T-helper 17 cell (primary cell): ENCODE data around the gene CFAP157. TPM values are rescaled to one million over a fixed set of nuclear protein-coding genes. Genes with fewer than 3 reads are reported as not detected.

Experiments
- ATAC-seq: fragments of 150-1000 bp; cut with Tn5 transposase; 2 replicates; pipeline ENCODE4 v1.10.0; 2021; ENCODE audit warnings: mild to moderate bottlenecking, moderate library complexity
- DNase-seq, 3 donors: peaks; one replicate each; pipeline versions ENCODE4 v3.0.0 to v3.0.0-alpha.2; 2020 to 2021
- H3K9me3 ChIP-seq: one replicate; pipeline ENCODE4 v1.7.0; 2013; ENCODE audit warnings: low read length, mild to moderate bottlenecking; ENCODE audit not compliant: control insufficient read depth, poor library complexity, severe bottlenecking
- H3K27ac Mint-ChIP-seq: one replicate; pipeline ENCODE4 v1.8.0; 2022; ENCODE audit warnings: mild to moderate bottlenecking, moderate library complexity, mixed read lengths
- H3K27me3 Mint-ChIP-seq: one replicate; pipeline ENCODE4 v1.8.0; 2022; ENCODE audit warnings: mixed read lengths
- H3K36me3 Mint-ChIP-seq: one replicate; pipeline ENCODE4 v1.8.0; 2022; ENCODE audit warnings: low read depth, mixed read lengths
- H3K4me1 Mint-ChIP-seq: one replicate; pipeline ENCODE4 v1.8.0; 2022; ENCODE audit warnings: mild to moderate bottlenecking, mixed read lengths
- H3K4me3 Mint-ChIP-seq: one replicate; pipeline ENCODE4 v1.8.0; 2022; ENCODE audit warnings: mild to moderate bottlenecking, moderate library complexity, mixed read lengths
- total RNA-seq, 4 donors: library from RNA in 2 of 4; stranded (reverse) in 2 of 4; gene quantifications; one replicate each; pipeline ENCODE4 v1.2.3 and lab custom pipeline; 2022 to 2026

Gene CFAP157
- total RNA-seq, 2 donors from 2014 or later = 0.27 TPM; not detected in 1

- no peaks in the 10 kb centered on the region for H3K9me3 ChIP-seq
- H3K36me3 Mint-ChIP-seq = peaks cover 3% of the 10 kb centered on the region
- ATAC-seq (no peak), DNase-seq (no peak)
- no peaks in the 10 kb centered on the region for H3K27me3 Mint-ChIP-seq
- H3K27ac Mint-ChIP-seq = no peak overlapping the region
- H3K4me1 Mint-ChIP-seq = peaks cover 17% of the 10 kb centered on the region
- peak overlapping the region; percentile 84 for H3K4me3 Mint-ChIP-seq
Observed at GRCh38 chr9:127714020-127714750, 7.4 kb downstream of the CFAP157 start.

DNA sequence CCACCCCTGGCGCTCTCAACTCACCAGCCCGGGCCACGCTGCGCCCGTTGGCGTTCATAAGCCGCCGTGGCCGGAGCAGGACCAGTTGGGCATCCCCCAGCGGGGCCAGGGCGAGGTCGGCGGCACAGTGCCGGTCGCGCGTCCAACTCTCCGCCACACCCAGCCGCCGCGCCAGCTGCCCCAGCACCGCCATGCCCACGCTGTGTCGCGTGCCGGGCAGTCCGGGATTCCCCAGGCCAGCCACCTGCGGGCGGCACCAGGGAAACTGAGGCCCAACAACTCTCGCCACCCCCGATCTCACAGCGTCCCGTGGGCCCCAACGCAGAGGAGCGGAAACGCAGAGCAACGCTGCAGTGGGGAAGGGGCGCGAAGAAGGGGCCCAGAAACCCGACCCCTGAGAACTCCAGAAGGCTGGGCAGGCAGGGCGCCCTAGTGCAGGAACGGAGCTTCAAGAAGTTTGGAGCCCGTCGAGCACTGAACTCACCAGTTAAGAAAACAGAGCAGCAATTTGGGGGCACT lies 8.2 kb downstream of the CFAP157 start:
- no peaks in the 10 kb centered on the region for H3K27me3 Mint-ChIP-seq
- H3K27ac Mint-ChIP-seq = peak overlapping the region; percentile 98
- no peak for DNase-seq
- H3K4me3 Mint-ChIP-seq = peak overlapping the region; percentile 99
- peak; percentile 4 for ATAC-seq
- no peaks in the 10 kb centered on the region for H3K9me3 ChIP-seq
- peaks cover 3% of the 10 kb centered on the region for H3K36me3 Mint-ChIP-seq
- H3K4me1 Mint-ChIP-seq = peaks cover 25% of the 10 kb centered on the region

GRCh38 chr9:127715470-127716337 lies 8.9 kb downstream of the CFAP157 start, which contains the start of the genes PTRH1 and TTC16:
Gene PTRH1 (minus strand): TSS chr9:127715663. CDS start chr9:127715639, 24 bp downstream.
Gene TTC16 (plus strand): TSS chr9:127716079. CDS start chr9:127716146, 67 bp downstream.
- Mint-ChIP-seq H3K4me1 (peaks cover 29% of the 10 kb centered on the region), H3K36me3 (peaks cover 3% of the 10 kb centered on the region), H3K27me3 (no peaks in the 10 kb centered on the region), H3K27ac (peak within 1 kb of the TSS; percentile 98), H3K4me3 (peak within 1 kb of the TSS; percentile 99)
- no peaks in the 10 kb centered on the region for H3K9me3 ChIP-seq
- DNase-seq (peak; percentile 93 to 95 (median 94)), ATAC-seq (peak; percentile 96)

GRCh38 chr9:127716412-127716811 lies 9.6 kb downstream of the CFAP157 start:
- Mint-ChIP-seq H3K27ac (peak overlapping the region; percentile 98), H3K4me1 (peaks cover 27% of the 10 kb centered on the region), H3K27me3 (no peaks in the 10 kb centered on the region), H3K36me3 (peaks cover 3% of the 10 kb centered on the region), H3K4me3 (peak overlapping the region; percentile 99)
- no peak for ATAC-seq
- DNase-seq = no peak
- H3K9me3 ChIP-seq = no peaks in the 10 kb centered on the region

DNA sequence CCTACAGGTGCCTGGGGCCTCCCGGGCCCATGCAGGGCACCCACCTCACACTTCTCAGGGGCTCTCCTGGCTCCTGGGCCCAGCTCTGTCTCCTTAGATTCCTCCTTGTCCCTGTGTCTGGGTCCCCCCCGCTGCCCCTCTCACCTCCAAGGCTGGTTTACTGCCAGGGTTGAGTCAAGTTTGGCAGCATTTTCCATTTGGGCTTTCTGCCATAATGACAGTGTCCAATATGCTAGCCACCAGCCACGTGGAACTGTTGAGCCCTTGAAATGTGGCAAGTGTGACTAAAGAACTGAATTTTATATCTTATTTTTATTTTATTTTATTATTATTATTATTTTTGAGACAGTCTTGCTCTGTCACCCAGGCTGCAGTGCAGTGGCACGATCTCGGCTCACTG lies 11.0 kb downstream of the CFAP157 start:
- Mint-ChIP-seq H3K4me1 (peaks cover 28% of the 10 kb centered on the region), H3K27me3 (no peaks in the 10 kb centered on the region), H3K4me3 (peak overlapping the region; percentile 60), H3K27ac (no peak overlapping the region), H3K36me3 (peaks cover 3% of the 10 kb centered on the region)
- no peak for DNase-seq
- H3K9me3 ChIP-seq = no peaks in the 10 kb centered on the region
- no peak for ATAC-seq

DNA sequence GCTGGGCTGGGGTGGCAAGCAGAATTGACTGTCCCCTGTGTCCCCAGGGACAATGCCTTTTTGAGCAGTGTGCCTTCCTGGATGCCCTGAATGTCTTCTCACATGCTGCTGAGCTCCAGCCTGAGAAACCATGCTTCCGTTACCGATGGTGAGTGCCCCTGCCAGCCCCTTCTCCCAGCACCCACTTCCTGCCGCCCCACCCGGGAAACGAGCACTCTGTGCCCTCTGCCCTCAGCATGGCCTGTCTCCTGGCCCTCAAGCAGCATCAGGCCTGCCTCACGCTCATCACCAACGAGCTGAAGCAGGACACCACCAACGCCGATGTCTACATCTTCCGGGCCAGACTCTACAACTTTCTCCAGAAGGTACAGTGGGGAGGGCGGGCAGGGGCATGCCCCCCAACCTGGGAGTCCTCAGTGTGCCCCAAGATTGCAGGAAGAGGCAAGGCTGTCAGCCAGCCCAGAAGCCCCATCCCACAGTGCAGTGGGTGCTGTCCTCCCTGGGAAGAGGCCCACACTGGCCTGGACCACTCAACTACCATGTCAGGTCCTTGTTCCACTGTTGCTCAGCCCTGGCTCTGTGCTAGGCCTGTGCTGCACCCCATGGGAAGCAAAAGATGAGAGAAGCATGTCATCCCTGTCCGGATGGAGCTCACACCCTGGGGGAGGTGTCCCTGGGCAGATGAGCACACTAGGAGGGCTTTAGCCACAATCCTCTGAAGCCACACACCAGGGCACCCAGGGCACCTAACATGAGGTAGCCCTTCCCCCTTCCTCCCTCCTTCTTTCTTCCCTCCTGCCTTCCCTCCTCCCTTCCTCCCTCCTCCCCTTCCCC lies 13.5 kb downstream of the CFAP157 start:
- peak overlapping the region; percentile 92 for H3K27ac Mint-ChIP-seq
- H3K36me3 Mint-ChIP-seq = peaks cover 3% of the 10 kb centered on the region
- H3K4me1 Mint-ChIP-seq = peaks cover 26% of the 10 kb centered on the region
- peaks cover 6% of the 10 kb centered on the region for H3K27me3 Mint-ChIP-seq
- no peaks in the 10 kb centered on the region for H3K9me3 ChIP-seq
- H3K4me3 Mint-ChIP-seq = peak overlapping the region; percentile 76
- DNase-seq (no peak), ATAC-seq (no peak)

- ATAC-seq = no peak
- no peak for DNase-seq
- H3K4me1 Mint-ChIP-seq = peaks cover 23% of the 10 kb centered on the region
- peak overlapping the region; percentile 76 for H3K4me3 Mint-ChIP-seq
- peaks cover 6% of the 10 kb centered on the region for H3K27me3 Mint-ChIP-seq
- no peaks in the 10 kb centered on the region for H3K9me3 ChIP-seq
- H3K27ac Mint-ChIP-seq = peak overlapping the region; percentile 92
- no peaks in the 10 kb centered on the region for H3K36me3 Mint-ChIP-seq
Observed at GRCh38 chr9:127720865-127721227, 14.1 kb downstream of the CFAP157 start.

- peak overlapping the region; percentile 58 for H3K4me3 Mint-ChIP-seq
Observed at GRCh38 chr9:127721391-127721821, 14.6 kb downstream of the CFAP157 start.

DNA sequence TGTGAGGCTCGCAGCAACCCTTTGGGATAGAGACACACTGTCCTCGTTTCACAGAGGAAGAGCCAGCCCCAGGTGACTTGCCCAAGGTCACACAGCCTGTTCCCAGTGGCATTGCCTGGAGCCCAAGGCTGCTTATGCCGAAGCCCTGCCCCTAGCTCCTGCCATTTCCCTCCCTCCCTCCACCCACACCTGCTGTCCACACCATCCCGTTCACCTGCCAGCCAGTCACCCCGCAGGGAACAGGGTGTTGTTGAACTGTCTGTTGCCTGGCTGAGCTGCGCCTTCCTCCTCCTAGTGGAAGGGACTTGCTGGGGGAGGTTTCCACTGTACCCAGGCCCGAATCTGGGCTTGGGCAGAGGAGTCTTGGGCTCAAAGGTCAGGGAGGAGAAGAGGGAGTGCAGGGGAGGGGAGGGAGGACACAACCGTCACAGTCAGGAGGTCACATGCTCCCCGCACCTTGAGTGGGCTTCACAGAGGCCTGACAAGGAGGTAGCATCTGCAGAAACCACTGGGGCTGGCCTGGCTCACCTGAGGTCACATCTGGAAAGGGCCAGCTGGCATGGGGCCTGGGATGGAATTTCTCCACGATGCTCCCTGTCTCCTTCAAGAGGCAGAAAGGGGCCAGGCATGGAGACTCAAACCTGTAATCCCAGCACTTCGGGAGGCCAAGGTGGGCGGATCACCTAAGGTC lies 15.4 kb downstream of the CFAP157 start:
- no peak overlapping the region for H3K4me3 Mint-ChIP-seq
- H3K27me3 Mint-ChIP-seq = peaks cover 6% of the 10 kb centered on the region
- H3K9me3 ChIP-seq = no peaks in the 10 kb centered on the region
- peaks cover 19% of the 10 kb centered on the region for H3K4me1 Mint-ChIP-seq
- H3K36me3 Mint-ChIP-seq = no peaks in the 10 kb centered on the region
- no peak overlapping the region for H3K27ac Mint-ChIP-seq
- ATAC-seq (no peak), DNase-seq (no peak)

More at GRCh38 chr9:127721391-127721821, 14.6 kb downstream of the CFAP157 start:
- Mint-ChIP-seq H3K27me3 (peaks cover 6% of the 10 kb centered on the region), H3K4me1 (peaks cover 19% of the 10 kb centered on the region), H3K27ac (peak overlapping the region; percentile 92), H3K36me3 (no peaks in the 10 kb centered on the region)
- ATAC-seq (peak; percentile 54), DNase-seq (no peak)
- no peaks in the 10 kb centered on the region for H3K9me3 ChIP-seq

GRCh38 chr9:127723013-127723412 lies 16.2 kb downstream of the CFAP157 start:
- H3K4me1 Mint-ChIP-seq = peaks cover 19% of the 10 kb centered on the region
- ATAC-seq = no peak
- DNase-seq = no peak
- H3K27me3 Mint-ChIP-seq = peaks cover 6% of the 10 kb centered on the region
- no peak overlapping the region for H3K4me3 Mint-ChIP-seq
- no peaks in the 10 kb centered on the region for H3K36me3 Mint-ChIP-seq
- no peak overlapping the region for H3K27ac Mint-ChIP-seq
- H3K9me3 ChIP-seq = no peaks in the 10 kb centered on the region

DNA sequence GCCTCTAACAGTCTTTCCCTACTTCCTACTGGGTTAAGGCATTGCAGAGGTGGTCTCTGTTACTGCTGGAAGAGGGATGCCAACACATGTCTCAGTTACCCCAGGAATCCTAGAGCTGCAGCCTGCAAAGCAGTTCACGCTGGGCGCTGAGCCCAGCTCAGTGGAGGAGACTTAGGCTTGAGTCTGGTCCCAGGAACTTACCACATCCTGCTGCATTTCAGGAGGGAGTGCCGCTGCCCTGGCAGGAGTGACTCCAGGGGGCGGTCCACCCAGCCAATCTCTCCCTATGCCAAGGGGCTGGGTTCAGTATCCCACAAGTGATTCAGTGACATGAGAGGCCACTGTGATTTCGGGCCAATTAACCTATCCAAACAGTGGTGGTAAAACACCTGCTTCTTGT lies 16.7 kb downstream of the CFAP157 start:
- Mint-ChIP-seq H3K27me3 (peaks cover 6% of the 10 kb centered on the region), H3K36me3 (no peaks in the 10 kb centered on the region), H3K27ac (no peak overlapping the region), H3K4me1 (peaks cover 19% of the 10 kb centered on the region), H3K4me3 (no peak overlapping the region)
- DNase-seq = no peak
- no peaks in the 10 kb centered on the region for H3K9me3 ChIP-seq
- no peak for ATAC-seq

GRCh38 chr9:127724012-127724411 lies 17.2 kb downstream of the CFAP157 start:
- Mint-ChIP-seq H3K27ac (no peak overlapping the region), H3K36me3 (no peaks in the 10 kb centered on the region), H3K4me3 (no peak overlapping the region), H3K27me3 (peaks cover 6% of the 10 kb centered on the region), H3K4me1 (peaks cover 19% of the 10 kb centered on the region)
- DNase-seq (no peak), ATAC-seq (no peak)
- H3K9me3 ChIP-seq = no peaks in the 10 kb centered on the region
